SU-DHL-6 (cell line): Measurements from ENCODE around the gene GRAMD1A.

ENCODE experiments used
- EZH2phosphoT487 ChIP-seq: fragments of 200-600 bp; sonication (generic), shearing (Covaris generic); conservative IDR thresholded peaks from 2 replicates; pipeline ENCODE4 v1.6.1; 2018; ENCODE audit warnings: mild to moderate bottlenecking, antibody characterized with exemption, low read length, moderate library complexity, mixed read lengths
- TF ChIP-seq, protein P1 (sequence below): fragments of 200-600 bp; sonication (generic); IDR thresholded peaks from one replicate; pipeline ENCODE4 v1.5.1; 2017; ENCODE audit warnings: antibody characterized with exemption, mild to moderate bottlenecking, low read length, moderate library complexity; ENCODE audit not compliant: insufficient read depth, poor library complexity, severe bottlenecking

- TF ChIP-seq, protein P1, sequence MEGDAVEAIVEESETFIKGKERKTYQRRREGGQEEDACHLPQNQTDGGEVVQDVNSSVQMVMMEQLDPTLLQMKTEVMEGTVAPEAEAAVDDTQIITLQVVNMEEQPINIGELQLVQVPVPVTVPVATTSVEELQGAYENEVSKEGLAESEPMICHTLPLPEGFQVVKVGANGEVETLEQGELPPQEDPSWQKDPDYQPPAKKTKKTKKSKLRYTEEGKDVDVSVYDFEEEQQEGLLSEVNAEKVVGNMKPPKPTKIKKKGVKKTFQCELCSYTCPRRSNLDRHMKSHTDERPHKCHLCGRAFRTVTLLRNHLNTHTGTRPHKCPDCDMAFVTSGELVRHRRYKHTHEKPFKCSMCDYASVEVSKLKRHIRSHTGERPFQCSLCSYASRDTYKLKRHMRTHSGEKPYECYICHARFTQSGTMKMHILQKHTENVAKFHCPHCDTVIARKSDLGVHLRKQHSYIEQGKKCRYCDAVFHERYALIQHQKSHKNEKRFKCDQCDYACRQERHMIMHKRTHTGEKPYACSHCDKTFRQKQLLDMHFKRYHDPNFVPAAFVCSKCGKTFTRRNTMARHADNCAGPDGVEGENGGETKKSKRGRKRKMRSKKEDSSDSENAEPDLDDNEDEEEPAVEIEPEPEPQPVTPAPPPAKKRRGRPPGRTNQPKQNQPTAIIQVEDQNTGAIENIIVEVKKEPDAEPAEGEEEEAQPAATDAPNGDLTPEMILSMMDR: no peak
- no peak for TF ChIP-seq EZH2phosphoT487
Observed at GRCh38 chr19:35034005-35034502, 33.9 kb downstream of the GRAMD1A start.
